GM19238 (cell line): ENCODE data around the gene USP10.
A peak's percentile ranks its signal among the peaks of the same experiment; 100 is the strongest.
"Not testable (repeated sequence)": the region's sequence is repeated elsewhere in the genome, so short reads cannot be mapped to it uniquely, and the experiment has no call there.

ENCODE experiments used
- DNase-seq: peaks from one replicate; pipeline ENCODE4 v3.0.0; 2011; ENCODE audit warnings: low spot score; ENCODE audit not compliant: insufficient read length

The USP10 gene

GRCh38 chr16:84724606-84725309, 25.0 kb downstream of the USP10 start:
- no peak for DNase-seq

GRCh38 chr16:84725481-84726078, 25.8 kb downstream of the USP10 start:
- DNase-seq, result no peak

- DNase-seq, result peak; percentile 26
Measured at GRCh38 chr16:84726079-84726668, 26.4 kb downstream of the USP10 start.

GRCh38 chr16:84726669-84727467, 27.1 kb downstream of the USP10 start:
- no peak for DNase-seq

- DNase-seq, result no peak
Measured at GRCh38 chr16:84728853-84729424, 29.1 kb downstream of the USP10 start.

- no peak for DNase-seq
Measured at GRCh38 chr16:84729716-84730320, 30.0 kb downstream of the USP10 start.

- no peak for DNase-seq
Measured at GRCh38 chr16:84730406-84731106, 30.8 kb downstream of the USP10 start.

- DNase-seq, result not testable (repeated sequence)
Measured at GRCh38 chr16:84732332-84732673, 32.5 kb downstream of the USP10 start.

GRCh38 chr16:84732674-84733352, 33.0 kb downstream of the USP10 start:
- DNase-seq, result no peak

GRCh38 chr16:84735849-84736586, 36.2 kb downstream of the USP10 start:
- DNase-seq, result no peak

GRCh38 chr16:84737192-84738011, 37.6 kb downstream of the USP10 start:
- no peak for DNase-seq

- DNase-seq, result peak; percentile 52
Measured at GRCh38 chr16:84738255-84739038, 38.6 kb downstream of the USP10 start.

- no peak for DNase-seq
Measured at GRCh38 chr16:84739349-84740124, 39.7 kb downstream of the USP10 start.

- no peak for DNase-seq
Measured at GRCh38 chr16:84740596-84741116, 40.9 kb downstream of the USP10 start.

GRCh38 chr16:84741340-84741830, 41.6 kb downstream of the USP10 start:
- no peak for DNase-seq

GRCh38 chr16:84742641-84743092, 42.9 kb downstream of the USP10 start:
- no peak for DNase-seq
